Gastroesophageal sphincter (tissue), 4 donors: ENCODE data around the gene CYP3A7. TPM values are rescaled to one million over a fixed set of nuclear protein-coding genes. Genes with fewer than 3 reads are reported as not detected.
"Not testable (repeated sequence)": the region's sequence is repeated elsewhere in the genome, so short reads cannot be mapped to it uniquely, and the experiment has no call there.

Experiments
- ATAC-seq: fragments of 150-250 bp; one replicate; pipeline ENCODE4 v1.9.1; 2016; ENCODE audit warnings: mild to moderate bottlenecking, moderate library complexity
- H3K27ac ChIP-seq, 4 donors: fragments of 200-600 bp; sonication (generic) in 3 of 4; 1 replicate in 3 of 4; 2 replicates in 1 of 4; pipeline ENCODE4 v1.5.1; 2016 to 2019
- H3K27me3 ChIP-seq: fragments of 200-600 bp; sonication (generic); one replicate; pipeline ENCODE4 v1.5.1; 2019
- H3K36me3 ChIP-seq, 2 donors: fragments of 200-600 bp; sonication (generic); one replicate each; pipeline ENCODE4 v1.5.1; 2019; ENCODE audit warnings: control low read depth in 1 of 2
- H3K4me1 ChIP-seq, 3 donors: fragments of 200-600 bp; sonication (generic); 1 replicate in 2 of 3; 2 replicates in 1 of 3; pipeline ENCODE4 v1.5.1; 2016 to 2019; ENCODE audit warnings: control low read depth in 2 of 3
- H3K4me3 ChIP-seq, 2 donors: fragments of 200-600 bp; sonication (generic); one replicate each; pipeline ENCODE4 v1.5.1; 2019; ENCODE audit warnings: mild to moderate bottlenecking in 1 of 2, moderate library complexity in 1 of 2
- H3K9me3 ChIP-seq, 3 donors: fragments of 200-600 bp; sonication (generic); one replicate each; pipeline ENCODE4 v1.5.1; 2017 to 2019; ENCODE audit warnings: control low read depth in 2 of 3
- EP300 ChIP-seq: sonication (generic); formaldehyde crosslinking; IDR thresholded peaks from one replicate; pipeline ENCODE4 v1.6.1; 2017; ENCODE audit warnings: antibody characterized with exemption, mild to moderate bottlenecking
- POLR2A ChIP-seq, 2 donors: fragments of 450-650 bp; IDR thresholded peaks; one replicate each; pipeline ENCODE4 v1.6.1; 2017; ENCODE audit warnings: antibody characterized with exemption in 2 of 2, mild to moderate bottlenecking in 2 of 2, moderate library complexity in 1 of 2
- POLR2AphosphoS5 ChIP-seq: sonication (generic); formaldehyde crosslinking; IDR thresholded peaks from one replicate; pipeline ENCODE4 v1.6.1; 2017; ENCODE audit warnings: antibody characterized with exemption
- WGBS, 2 donors: methylation state at CpG; one replicate each; pipeline ENCODE4 v1.1.5; 2018; ENCODE audit warnings: low coverage in 1 of 2; 5-methylcytosine and 5-hydroxymethylcytosine counted together
- total RNA-seq, 4 donors: library from RNA; depleted of rRNA; stranded (reverse); fragments of >200 nt; gene quantifications; one replicate each; pipeline ENCODE4 v1.1.0, GENCODE V29; 2016
- TF ChIP-seq, protein P1 (sequence below), 4 experiments: fragments of 200-600 bp in 2 of 4; fragments of 450-650 bp in 2 of 4; sonication (generic) in 1 of 4; IDR thresholded peaks; one replicate each; pipeline ENCODE4 v1.5.1; 2017 to 2019; ENCODE audit warnings: antibody characterized with exemption in 4 of 4, mild to moderate bottlenecking in 2 of 4, moderate library complexity in 2 of 4

Gene CYP3A7
- total RNA-seq, 4 donors from 2014 or later: not detected

DNA sequence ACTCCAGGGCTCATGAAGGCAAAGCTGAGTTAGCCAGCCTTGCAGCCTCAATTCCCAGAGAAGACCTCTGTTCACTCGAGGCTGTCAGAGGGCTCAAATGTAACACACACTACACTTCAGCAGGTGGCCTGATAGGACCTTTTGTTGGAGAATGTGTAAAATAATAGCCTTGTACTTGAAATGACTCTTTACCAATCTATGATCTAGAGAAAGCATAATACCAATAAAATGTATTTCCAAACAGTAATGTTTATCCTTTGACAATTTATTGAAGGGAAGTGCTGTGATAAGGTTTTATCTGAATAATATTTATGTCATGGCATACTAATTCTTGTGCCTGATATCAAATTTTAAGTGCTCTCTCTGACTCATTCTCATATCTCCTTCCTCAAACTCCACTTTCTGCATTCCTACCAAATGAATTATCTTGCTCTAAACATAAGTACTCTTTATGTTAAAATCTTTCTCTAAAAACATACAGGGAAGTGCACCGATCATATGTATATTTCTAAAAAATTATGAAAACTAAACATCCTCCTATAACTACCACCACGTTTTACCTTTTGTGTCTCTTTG is 20.9 kb downstream of the CYP3A7 start:
- TF ChIP-seq EP300 (no peak), POLR2AphosphoS5 (no peak), POLR2A (IDR thresholded peaks at IDR 0.05) (no peak)
- TF ChIP-seq, protein P1, sequence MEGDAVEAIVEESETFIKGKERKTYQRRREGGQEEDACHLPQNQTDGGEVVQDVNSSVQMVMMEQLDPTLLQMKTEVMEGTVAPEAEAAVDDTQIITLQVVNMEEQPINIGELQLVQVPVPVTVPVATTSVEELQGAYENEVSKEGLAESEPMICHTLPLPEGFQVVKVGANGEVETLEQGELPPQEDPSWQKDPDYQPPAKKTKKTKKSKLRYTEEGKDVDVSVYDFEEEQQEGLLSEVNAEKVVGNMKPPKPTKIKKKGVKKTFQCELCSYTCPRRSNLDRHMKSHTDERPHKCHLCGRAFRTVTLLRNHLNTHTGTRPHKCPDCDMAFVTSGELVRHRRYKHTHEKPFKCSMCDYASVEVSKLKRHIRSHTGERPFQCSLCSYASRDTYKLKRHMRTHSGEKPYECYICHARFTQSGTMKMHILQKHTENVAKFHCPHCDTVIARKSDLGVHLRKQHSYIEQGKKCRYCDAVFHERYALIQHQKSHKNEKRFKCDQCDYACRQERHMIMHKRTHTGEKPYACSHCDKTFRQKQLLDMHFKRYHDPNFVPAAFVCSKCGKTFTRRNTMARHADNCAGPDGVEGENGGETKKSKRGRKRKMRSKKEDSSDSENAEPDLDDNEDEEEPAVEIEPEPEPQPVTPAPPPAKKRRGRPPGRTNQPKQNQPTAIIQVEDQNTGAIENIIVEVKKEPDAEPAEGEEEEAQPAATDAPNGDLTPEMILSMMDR (IDR thresholded peaks at IDR 0.05): no peak
- Histone ChIP-seq H3K27ac (no peak overlapping the region), H3K36me3 (peaks cover 0 to 49% of the 10 kb centered on the region in 2 donors), H3K4me3 (no peak overlapping the region), H3K9me3 (peaks cover 0 to 4% (median 0%) of the 10 kb centered on the region in 3 donors), H3K4me1 (no peaks in the 10 kb centered on the region), H3K27me3 (no peaks in the 10 kb centered on the region)
- 65 to 91% methylated on average over 3 of the region's 3 CpGs for WGBS, 2 donors
- no peak for ATAC-seq

DNA sequence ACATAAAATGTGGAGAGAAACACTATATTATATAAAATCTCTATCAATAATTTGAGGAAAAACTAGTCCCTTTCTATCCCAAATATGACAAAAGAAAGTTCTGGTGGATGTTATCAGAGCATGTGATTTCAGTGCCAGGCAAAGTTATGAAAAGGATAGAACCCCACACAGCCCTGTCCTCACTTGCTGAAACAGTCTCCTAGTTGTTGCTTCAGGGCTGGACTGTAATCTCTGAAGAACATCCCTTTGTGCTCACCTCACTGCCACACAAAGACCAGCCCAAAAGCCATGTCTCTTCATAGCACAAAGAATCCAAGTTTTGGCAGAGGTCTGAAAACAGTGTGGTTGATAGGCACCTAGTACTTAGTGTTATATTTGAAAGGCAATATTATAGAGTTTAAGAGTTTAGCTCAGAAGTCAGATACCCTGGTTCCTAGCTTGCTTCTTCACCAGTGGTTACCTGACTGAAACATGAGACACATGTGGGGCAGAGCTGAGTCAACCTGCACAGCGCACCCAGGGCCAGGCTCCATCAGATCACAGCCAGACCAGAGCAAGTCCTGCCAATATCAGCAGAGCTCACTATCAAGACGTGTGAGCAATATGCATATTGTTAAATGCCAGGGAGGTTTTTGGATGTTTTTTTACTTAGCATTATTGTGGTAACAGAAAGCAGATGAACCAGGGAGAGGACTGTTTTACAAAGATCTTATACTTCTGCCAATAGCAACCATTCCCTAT is 25.0 kb downstream of the CYP3A7 start:
- TF ChIP-seq, protein P1 (IDR thresholded peaks at IDR 0.05): no peak
- TF ChIP-seq EP300 (no peak), POLR2A (IDR thresholded peaks at IDR 0.05) (no peak), POLR2AphosphoS5 (no peak)
- Histone ChIP-seq H3K36me3 (peaks cover 0 to 55% of the 10 kb centered on the region in 2 donors), H3K27me3 (no peaks in the 10 kb centered on the region), H3K4me1 (no peaks in the 10 kb centered on the region), H3K4me3 (no peak overlapping the region), H3K9me3 (peaks cover 0 to 29% (median 0%) of the 10 kb centered on the region in 3 donors), H3K27ac (no peak overlapping the region)
- ATAC-seq: no peak
- WGBS, 2 donors: 57 to 86% methylated on average over 1 of the region's 2 CpGs

DNA sequence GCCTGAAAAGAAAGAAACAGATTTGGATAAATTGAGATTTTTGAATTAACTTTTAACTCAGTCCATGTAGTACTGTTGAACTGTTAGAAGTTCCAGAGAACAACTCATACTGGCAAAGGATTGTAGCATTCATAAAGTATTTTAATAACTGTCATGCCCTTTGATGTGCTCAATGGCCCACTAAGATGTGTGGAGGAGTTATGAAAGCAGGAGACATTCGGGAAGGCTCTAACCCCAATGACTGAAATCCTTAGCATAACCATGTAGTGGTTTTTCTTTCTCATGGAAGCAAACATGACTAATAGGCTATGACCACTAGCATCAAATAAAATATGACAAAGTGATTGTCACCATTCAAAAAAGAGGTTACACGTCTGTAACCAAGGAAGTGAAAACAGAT is 25.7 kb downstream of the CYP3A7 start:
- TF ChIP-seq EP300 (no peak), POLR2A (IDR thresholded peaks at IDR 0.05) (no peak), POLR2AphosphoS5 (no peak)
- TF ChIP-seq, protein P1 (IDR thresholded peaks at IDR 0.05): no peak
- H3K27me3 ChIP-seq: no peaks in the 10 kb centered on the region
- H3K27ac ChIP-seq: no peak overlapping the region
- no peak overlapping the region for H3K4me3 ChIP-seq
- peaks cover 0 to 49% of the 10 kb centered on the region in 2 donors for H3K36me3 ChIP-seq
- H3K4me1 ChIP-seq: no peaks in the 10 kb centered on the region
- 81 to 100% methylated on average over 2 of the region's 2 CpGs for WGBS, 2 donors
- ATAC-seq: no peak
- peaks cover 0 to 29% (median 0%) of the 10 kb centered on the region in 3 donors for H3K9me3 ChIP-seq

DNA sequence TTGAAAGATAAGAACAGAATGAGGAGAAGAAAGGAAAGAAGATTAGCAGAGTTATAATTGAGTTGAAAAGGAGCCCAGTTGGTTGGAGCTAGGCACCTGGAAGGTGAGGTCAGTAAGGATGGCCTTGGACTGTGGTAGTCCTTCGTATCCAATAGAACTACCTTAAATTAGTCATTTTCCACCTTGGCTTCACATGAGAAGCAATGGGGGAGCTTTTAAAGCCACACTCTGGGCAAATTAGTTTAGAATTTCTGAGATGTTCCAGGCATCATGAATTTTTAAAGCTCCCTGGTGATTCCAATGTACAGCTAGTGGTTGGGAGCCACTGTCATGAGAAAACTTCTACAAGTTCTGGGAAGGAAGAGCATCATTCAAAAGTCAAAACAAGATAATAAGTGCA is 27.9 kb downstream of the CYP3A7 start:
- Histone ChIP-seq H3K27ac (no peak overlapping the region), H3K9me3 (peaks cover 0 to 25% (median 0%) of the 10 kb centered on the region in 3 donors), H3K4me1 (no peaks in the 10 kb centered on the region), H3K4me3 (no peak overlapping the region), H3K36me3 (peaks cover 0 to 36% of the 10 kb centered on the region in 2 donors), H3K27me3 (no peaks in the 10 kb centered on the region)
- 36 to 50% methylated on average over 1 of the region's 1 CpG for WGBS, 2 donors
- TF ChIP-seq POLR2A (IDR thresholded peaks at IDR 0.05): no peak
- TF ChIP-seq, protein P1 (IDR thresholded peaks at IDR 0.05): no peak
- no peak for TF ChIP-seq POLR2AphosphoS5
- no peak for TF ChIP-seq EP300
- ATAC-seq: no peak

DNA sequence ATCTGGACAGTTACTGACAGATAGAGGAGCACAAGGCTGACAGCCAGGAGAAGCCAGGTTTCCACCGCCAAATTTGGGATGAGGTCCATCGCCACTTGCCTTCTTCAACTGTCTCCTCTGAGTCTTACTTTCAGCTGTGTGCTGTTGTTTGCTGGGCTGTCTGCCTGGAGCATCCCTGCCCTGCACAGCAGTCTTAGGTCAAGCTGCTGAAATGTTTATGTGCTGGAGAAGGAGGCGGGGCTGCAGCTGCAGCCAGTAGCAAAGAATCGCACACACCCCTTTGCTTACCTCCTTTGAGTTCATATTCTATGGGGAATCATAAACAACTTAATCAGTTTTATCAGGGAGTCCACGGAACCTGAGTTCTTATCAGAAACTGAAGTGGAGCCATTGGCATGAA is 35.0 kb downstream of the CYP3A7 start:
- ATAC-seq: no peak
- no peak overlapping the region for H3K27ac ChIP-seq
- TF ChIP-seq POLR2A (IDR thresholded peaks at IDR 0.05) (no peak), POLR2AphosphoS5 (no peak), EP300 (no peak)
- TF ChIP-seq, protein P1 (IDR thresholded peaks at IDR 0.05): no peak
- H3K36me3 ChIP-seq: no peaks in the 10 kb centered on the region
- no peaks in the 10 kb centered on the region for H3K9me3 ChIP-seq
- H3K27me3 ChIP-seq: no peaks in the 10 kb centered on the region
- no peak overlapping the region for H3K4me3 ChIP-seq
- 40 to 41% methylated on average over 3 to 4 of the region's 5 CpGs for WGBS, 2 donors
- H3K4me1 ChIP-seq: no peaks in the 10 kb centered on the region

DNA sequence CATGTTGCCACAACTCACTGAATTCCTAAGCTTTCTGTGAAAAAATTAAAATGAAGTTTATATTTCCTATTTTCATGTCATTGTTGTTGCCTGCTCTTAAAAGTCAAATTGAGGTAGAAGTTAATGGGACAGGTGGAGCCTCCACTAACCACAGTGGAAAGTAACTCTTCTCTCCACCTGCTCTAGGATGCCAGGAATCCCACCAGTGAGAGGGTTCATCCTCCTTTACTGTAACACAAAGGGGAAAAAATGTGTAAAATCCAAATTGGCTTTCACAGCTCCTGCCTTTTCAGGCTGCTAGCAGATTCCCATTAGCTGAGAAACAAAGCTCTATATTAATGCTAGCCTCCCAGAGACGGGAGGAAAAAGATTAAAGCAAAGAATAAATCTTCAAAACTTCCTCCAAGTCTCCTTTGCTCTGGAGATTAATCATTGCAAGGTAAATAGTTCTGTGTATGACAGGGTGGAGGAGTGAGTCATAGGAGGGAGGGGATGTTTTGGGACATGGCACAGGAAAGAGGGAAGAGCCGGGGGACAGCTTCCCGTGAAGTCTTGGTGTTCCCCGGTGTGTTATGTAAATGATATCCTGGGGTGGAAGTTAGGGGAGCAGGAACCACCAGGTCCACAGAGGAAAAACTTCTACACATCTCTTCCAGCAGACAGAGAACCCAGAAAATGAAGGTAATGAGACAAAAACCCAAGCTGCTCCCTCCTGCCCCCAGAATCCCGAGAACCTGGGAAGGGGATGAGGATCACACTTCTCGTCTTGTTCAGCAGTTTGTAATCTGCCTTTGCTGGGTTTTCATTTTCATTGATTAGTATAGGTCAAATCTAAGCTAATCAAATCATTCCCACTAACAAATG is 35.9 kb downstream of the CYP3A7 start:
- not testable (repeated sequence) for H3K4me3 ChIP-seq, H3K9me3 ChIP-seq, H3K36me3 ChIP-seq, ATAC-seq, H3K27me3 ChIP-seq, H3K4me1 ChIP-seq
- H3K27ac ChIP-seq: peak overlapping the region in 1 of 4 donors; percentile 20
- WGBS, 2 donors: 24 to 28% methylated on average over 6 of the region's 6 CpGs
